ENCODE results near the gene NPAS3.

GRCh38 chr14:33686856-33687255 lies 748.2 kb downstream of the NPAS3 start:
- TF ChIP-seq, protein P1, sequence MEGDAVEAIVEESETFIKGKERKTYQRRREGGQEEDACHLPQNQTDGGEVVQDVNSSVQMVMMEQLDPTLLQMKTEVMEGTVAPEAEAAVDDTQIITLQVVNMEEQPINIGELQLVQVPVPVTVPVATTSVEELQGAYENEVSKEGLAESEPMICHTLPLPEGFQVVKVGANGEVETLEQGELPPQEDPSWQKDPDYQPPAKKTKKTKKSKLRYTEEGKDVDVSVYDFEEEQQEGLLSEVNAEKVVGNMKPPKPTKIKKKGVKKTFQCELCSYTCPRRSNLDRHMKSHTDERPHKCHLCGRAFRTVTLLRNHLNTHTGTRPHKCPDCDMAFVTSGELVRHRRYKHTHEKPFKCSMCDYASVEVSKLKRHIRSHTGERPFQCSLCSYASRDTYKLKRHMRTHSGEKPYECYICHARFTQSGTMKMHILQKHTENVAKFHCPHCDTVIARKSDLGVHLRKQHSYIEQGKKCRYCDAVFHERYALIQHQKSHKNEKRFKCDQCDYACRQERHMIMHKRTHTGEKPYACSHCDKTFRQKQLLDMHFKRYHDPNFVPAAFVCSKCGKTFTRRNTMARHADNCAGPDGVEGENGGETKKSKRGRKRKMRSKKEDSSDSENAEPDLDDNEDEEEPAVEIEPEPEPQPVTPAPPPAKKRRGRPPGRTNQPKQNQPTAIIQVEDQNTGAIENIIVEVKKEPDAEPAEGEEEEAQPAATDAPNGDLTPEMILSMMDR (IDR thresholded peaks at IDR 0.05) = no peak
- TF ChIP-seq POLR2AphosphoS5 (IDR thresholded peaks at IDR 0.05) = no peak
- no peak for TF ChIP-seq POLR2A (IDR thresholded peaks at IDR 0.05)

Measured in breast epithelium (tissue), 3 donors.